ENCODE results near the gene RLF.

The RLF gene

GRCh38 chr1:40240390-40240789 is 79.2 kb downstream of the RLF start:
- DNase-seq = no peak

GRCh38 chr1:40241362-40241761 is 80.2 kb downstream of the RLF start:
- no peak for DNase-seq

- no peak for DNase-seq
These were observed 82.2 kb downstream of the RLF start for GRCh38 chr1:40243351-40243750.

GRCh38 chr1:40244138-40244744 is 83.1 kb downstream of the RLF start:
- DNase-seq = no peak

GRCh38 chr1:40245686-40246085 is 84.5 kb downstream of the RLF start:
- DNase-seq = no peak

- no peak for DNase-seq
These were observed 86.5 kb downstream of the RLF start, which contains the start of gene TMCO2 for GRCh38 chr1:40247655-40248054. Gene TMCO2, plus strand, starts transcription at chr1:40247937. Its CDS starts 57 bp downstream, at chr1:40247994.

GRCh38 chr1:40248412-40248811 is 87.2 kb downstream of the RLF start:
- no peak for DNase-seq

- DNase-seq = no peak
These were observed 90.3 kb downstream of the RLF start for GRCh38 chr1:40251456-40251855.

- no peak for DNase-seq
These were observed 91.4 kb downstream of the RLF start for GRCh38 chr1:40252601-40253000.

- no peak for DNase-seq
These were observed 94.0 kb downstream of the RLF start for GRCh38 chr1:40255231-40255630.

DNA sequence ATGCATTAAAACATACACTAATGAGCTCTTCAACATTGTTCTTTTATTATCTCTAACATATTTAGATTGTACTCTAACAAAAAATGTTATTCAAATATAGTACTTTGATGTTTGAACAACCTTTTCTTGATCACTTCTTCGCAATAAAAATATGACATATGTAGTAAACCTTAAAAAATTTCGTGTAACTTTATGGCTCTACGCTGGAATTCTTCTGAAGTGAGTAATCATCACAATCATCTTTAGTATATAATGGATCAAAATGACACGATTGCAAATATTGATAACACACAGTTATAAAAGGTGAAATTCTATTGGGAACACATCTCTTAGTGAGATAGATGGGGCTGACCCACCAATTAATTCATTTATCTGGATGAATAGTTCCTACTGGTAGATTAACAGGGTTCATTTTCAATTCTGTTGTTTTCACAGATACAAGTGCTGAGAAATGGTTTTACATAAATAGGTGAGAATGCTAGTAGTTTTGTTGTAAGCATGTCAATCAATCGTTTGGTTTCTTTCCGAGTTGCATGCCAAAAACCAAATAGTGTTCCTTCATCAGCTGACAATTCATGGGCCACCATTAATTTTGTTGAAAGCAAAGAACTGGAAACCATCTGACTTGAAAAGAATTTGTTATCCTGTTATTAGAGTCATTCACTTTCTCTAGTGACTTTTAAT is 95.4 kb downstream of the RLF start:
- no peak for DNase-seq

- DNase-seq = no peak
These were observed 96.1 kb downstream of the RLF start for GRCh38 chr1:40257313-40257687.

DNA sequence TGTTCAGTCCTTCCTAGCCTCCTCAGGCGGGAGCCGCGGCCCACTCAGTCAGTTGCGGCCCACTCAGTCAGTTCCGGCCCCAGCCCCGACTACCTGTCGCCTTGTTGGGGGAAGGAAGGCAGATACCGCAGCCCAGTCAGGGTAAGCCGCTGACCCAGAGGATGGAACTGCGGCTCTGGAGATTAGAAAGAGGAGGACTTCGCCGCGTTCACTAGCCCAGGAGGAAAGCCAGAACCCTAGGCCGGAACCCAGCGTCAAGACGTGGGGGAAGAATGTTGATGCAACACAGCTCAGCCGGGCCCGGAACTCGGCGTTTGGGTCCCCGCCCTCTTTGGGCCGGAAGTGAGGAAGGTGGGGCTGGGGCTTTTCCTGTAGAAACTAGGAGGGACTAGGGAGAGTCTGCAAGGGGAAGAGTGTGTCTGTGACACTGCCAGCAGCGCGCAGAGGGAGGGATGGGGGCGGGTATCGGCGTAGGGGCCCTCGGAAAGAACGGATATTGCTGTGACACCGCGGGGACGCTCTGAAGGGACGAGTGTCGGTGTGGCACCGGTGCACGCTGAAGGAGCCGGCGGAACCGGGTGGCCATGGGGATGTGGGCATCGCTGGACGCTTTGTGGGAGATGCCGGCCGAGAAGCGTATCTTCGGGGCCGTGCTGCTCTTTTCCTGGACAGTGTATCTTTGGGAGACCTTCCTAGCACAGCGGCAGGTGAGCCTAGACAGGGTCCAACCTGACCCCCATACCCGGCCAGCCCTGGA is 96.7 kb downstream of the RLF start, which contains the start of gene ZMPSTE24:
Gene ZMPSTE24 (plus strand): TSS at position 549 of the 757 bp plus-strand sequence. CDS start 36 bp downstream, at position 585.
- DNase-seq = peak; percentile 95

DNA sequence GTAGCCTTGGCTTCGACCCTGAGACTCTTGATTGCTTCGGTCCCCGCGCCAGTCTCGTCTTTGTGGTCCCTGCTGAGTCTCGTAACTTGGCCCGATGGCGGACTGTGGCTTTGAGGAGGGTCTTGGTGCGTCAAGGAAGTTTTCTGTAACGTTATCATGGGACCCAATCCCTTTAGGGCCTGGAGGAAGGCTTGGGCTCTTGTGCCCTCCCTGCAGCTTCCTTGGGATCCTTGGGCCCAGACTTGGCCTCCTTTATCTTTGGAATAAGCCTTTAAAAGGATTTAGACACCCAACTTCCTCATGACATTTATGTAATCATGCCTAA is 97.2 kb downstream of the RLF start:
- no peak for DNase-seq

DNA sequence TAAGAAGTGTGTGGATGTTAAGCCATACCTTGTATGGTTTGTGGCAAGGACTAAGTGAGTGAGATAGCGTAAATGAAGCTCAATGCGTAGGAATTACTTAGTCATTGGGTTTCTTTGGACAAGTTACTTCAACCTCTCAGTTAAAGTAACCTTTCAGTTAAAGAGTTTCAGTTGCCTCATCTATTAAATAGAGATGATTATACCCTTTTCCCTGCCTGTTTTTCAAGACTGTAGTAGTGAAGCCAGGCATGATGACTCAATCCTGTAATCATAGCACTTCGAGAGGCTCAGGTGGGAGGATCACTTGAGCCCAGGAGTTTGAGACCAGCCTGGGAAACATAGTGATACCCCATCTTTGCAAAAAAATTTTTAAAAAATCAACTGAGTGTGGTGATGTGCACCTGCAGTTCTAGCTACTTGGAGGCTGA is 103.2 kb downstream of the RLF start:
- DNase-seq = no peak

DNA sequence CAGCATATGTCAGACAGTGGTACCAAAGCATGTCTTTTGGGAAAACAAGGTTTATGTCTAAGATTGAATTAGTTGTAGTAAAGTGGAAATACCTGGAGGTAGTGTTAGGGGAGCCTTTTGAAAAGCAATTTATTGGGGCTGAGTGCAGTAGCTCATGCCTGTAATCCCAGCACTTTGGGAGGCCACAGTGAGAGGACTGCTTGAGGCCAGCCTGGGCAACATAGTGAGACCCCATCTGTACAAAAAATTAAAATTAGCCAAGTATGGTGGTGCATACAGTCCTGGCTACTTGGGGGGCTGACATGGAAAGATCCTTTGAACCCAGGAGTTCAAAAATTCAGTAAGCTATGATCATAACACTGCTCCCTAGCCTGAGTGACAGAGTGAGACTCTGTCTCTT is 104.1 kb downstream of the RLF start:
- DNase-seq = no peak

- DNase-seq = no peak
These were observed 104.7 kb downstream of the RLF start for GRCh38 chr1:40265919-40266318.

DNA sequence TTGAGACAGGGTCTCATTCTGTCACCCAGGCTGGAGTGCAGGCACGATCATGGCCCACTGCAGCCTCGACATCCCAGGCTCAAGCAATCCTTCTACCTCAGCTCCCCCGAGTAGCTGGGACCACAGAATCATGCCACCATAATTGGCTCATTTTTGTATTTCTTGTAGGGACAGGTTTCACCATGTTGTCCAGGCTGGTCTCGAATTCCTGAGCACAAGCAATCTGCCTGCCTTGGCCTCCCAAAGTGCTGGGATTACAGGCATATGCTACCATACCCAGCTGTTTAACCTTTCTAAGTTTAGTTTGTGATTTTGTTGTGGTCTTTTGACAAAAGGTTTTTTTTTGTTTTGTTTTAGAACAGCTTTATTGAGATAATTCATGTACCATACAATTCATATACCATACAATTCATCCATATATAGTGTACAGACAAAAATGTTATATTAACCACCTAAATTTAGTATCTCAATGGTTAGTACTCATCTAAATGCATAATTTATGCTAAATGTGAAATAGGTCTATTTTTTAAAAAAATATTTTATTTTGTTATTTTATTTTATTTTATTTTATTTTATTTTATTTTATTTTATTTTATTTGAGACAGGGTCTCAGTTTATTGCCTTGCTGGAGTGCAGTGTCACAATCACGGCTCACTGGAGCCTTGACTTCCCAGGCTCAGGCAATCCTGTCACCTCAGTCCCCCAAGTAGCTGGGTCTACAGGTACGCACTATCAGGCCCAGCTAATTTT is 105.8 kb downstream of the RLF start:
- DNase-seq = no peak

DNA sequence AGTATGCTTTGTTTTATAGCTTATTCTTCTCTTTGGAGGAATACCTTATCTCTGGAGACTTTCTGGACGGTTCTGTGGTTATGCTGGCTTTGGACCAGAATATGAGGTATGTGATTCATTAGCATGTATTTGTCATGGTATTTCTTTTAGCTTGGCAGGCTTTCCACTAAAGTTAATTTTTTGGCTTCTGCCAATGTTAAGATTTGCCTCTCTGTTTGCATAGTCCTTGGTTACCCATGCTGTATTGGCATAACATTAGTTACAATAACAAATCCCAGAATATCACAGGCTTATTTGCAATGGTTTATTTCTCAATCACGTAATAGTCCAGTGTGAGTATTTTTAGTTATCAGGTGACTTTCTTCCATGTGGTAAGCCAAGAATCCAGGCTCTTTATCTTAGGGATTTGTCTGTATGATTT is 106.6 kb downstream of the RLF start:
- no peak for DNase-seq

- DNase-seq = no peak
These were observed 107.0 kb downstream of the RLF start for GRCh38 chr1:40268211-40268610.

DNA sequence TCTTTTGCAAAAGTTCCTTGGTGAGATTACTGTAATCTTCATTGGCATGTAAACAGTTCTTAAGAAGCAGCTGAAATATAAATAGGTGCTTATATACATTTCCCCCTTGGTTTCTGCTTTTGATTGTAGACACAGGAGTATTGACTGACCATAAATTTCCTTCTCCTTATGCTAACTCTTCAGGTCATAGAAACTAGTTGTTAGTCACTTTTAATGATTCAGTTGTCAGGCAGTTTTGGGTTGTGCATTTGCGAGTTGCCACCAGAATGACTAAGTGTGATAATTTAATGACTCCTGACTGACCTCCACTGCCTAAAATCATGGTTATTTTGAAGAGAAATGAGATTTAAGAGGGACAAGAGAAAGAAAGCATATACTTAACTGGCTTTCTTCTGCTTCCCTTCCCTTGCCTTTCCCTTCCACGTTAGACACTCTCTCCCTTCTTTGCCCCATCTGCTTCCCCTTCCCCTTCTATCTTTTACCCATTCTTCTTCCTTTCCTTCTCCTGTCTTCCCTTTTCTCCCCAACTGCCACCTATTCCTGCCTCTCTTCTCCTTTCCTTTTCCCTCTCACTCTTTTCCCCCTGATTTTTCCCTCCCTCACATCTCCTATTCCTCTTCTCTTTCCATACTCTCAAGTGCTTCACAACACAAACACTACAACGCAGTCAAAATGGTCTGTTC is 109.1 kb downstream of the RLF start:
- no peak for DNase-seq

DNA sequence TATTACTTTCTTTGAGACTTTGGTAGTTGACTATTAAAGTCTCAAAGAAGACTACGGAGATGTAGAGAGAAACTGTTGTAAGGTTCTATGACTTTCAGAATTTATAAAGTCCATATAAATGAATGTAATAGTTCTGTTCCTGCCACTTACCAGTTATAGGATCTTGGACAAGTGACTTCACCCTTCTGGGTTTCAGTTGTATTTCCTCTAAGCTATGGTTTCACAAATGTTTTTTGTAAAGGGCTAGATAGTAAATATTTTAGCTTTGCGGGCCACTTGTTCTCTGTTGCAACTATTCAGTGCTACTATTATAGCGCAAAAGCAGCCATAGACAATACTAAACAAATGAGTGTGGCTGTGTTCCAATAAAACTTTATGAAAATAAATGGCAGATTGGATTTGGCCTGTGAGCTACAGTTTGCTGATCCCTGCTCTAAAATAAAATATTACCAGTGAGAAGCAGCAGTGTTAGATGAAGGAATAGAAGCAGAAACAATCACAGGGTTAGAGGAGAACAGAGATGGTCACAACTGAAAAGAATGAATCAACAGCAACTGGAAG is 111.5 kb downstream of the RLF start:
- DNase-seq = no peak
